HG02678 (cell line): ENCODE measurements around the gene USB1.
A peak's percentile ranks its signal among the peaks of the same experiment; 100 is the strongest.

Experiments
- ATAC-seq: cut with Tn5 transposase; IDR thresholded peaks from one replicate; pipeline ENCODE4 v1.9.1; 2021; ENCODE audit warnings: mild to moderate bottlenecking, moderate library complexity; ENCODE audit not compliant: unreplicated experiment

The USB1 gene

GRCh38 chr16:58000706-58001676 is at the start of gene USB1:
USB1 (plus strand) TSS chr16:58001407; CDS start chr16:58001484, 77 bp downstream.
- ATAC-seq, result peak; percentile 77

- no peak for ATAC-seq
These were observed 48.3 kb upstream of the USB1 start for GRCh38 chr16:57952909-57953308.

- ATAC-seq, result no peak
These were observed 47.4 kb upstream of the USB1 start for GRCh38 chr16:57953857-57954256.

- ATAC-seq, result no peak
These were observed 45.5 kb upstream of the USB1 start for GRCh38 chr16:57955572-57956188.

GRCh38 chr16:57956270-57956808 is 44.9 kb upstream of the USB1 start:
- ATAC-seq, result no peak

- ATAC-seq, result no peak
These were observed 44.1 kb upstream of the USB1 start for GRCh38 chr16:57956924-57957672.

- no peak for ATAC-seq
These were observed 43.4 kb upstream of the USB1 start for GRCh38 chr16:57957673-57958392.

GRCh38 chr16:57958544-57958943 is 42.7 kb upstream of the USB1 start:
- ATAC-seq, result no peak

- ATAC-seq, result no peak
These were observed 42.1 kb upstream of the USB1 start for GRCh38 chr16:57959121-57959520.

GRCh38 chr16:57959804-57960203 is 41.4 kb upstream of the USB1 start:
- no peak for ATAC-seq

- no peak for ATAC-seq
These were observed 40.9 kb upstream of the USB1 start for GRCh38 chr16:57960310-57960709.

- ATAC-seq, result no peak
These were observed 40.3 kb upstream of the USB1 start for GRCh38 chr16:57960826-57961472.

- no peak for ATAC-seq
These were observed 39.7 kb upstream of the USB1 start for GRCh38 chr16:57961538-57961937.

- ATAC-seq, result no peak
These were observed 39.2 kb upstream of the USB1 start for GRCh38 chr16:57962046-57962445.

- ATAC-seq, result no peak
These were observed 38.5 kb upstream of the USB1 start for GRCh38 chr16:57962756-57963155.

GRCh38 chr16:57964157-57964700 is 37.0 kb upstream of the USB1 start:
- no peak for ATAC-seq

- ATAC-seq, result no peak
These were observed 34.9 kb upstream of the USB1 start for GRCh38 chr16:57966204-57966771.

GRCh38 chr16:57966986-57967385 is 34.2 kb upstream of the USB1 start:
- ATAC-seq, result no peak

GRCh38 chr16:57967916-57968315 is 33.3 kb upstream of the USB1 start:
- no peak for ATAC-seq
